GM23338 (cell line): ENCODE data around the gene SULT1A1. TPM values are rescaled to one million over a fixed set of nuclear protein-coding genes. Genes with fewer than 3 reads are reported as not detected.

Source experiments
- ATAC-seq: fragments of 200-7000 bp; cut with Tn5 transposase; 3 replicates; pipeline ENCODE4 v1.9.1; 2020
- DNase-seq: peaks from one replicate; pipeline ENCODE4 v3.0.0-alpha.2; 2015; ENCODE audit warnings: low spot score
- H2AFZ ChIP-seq: fragments of 200-600 bp; sonication (generic); 2 replicates; pipeline ENCODE4 v1.8.0; 2016; ENCODE audit warnings: antibody characterized with exemption, mild to moderate bottlenecking, moderate library complexity
- H3F3A ChIP-seq: fragments of 200-600 bp; sonication (generic); replicated peaks from 2 replicates; pipeline ENCODE4 v1.8.0; 2017; ENCODE audit warnings: antibody characterized with exemption, mixed run types, low read depth
- H3K27ac ChIP-seq: fragments of 200-600 bp; sonication (generic); 2 replicates; pipeline ENCODE4 v1.6.1; 2016; ENCODE audit warnings: low read depth
- H3K27me3 ChIP-seq: fragments of 200-600 bp; sonication (generic); 2 replicates; pipeline ENCODE4 v1.8.0; 2016; ENCODE audit warnings: mild to moderate bottlenecking, mixed run types, moderate library complexity; ENCODE audit not compliant: insufficient read depth
- H3K36me3 ChIP-seq: fragments of 200-600 bp; sonication (generic); 2 replicates; pipeline ENCODE4 v1.8.0; 2016; ENCODE audit warnings: mild to moderate bottlenecking; ENCODE audit not compliant: insufficient read depth
- H3K4me1 ChIP-seq: fragments of 200-600 bp; sonication (generic); 2 replicates; pipeline ENCODE4 v1.8.0; 2016; ENCODE audit warnings: mild to moderate bottlenecking, moderate library complexity; ENCODE audit not compliant: insufficient read depth
- H3K4me2 ChIP-seq: fragments of 200-600 bp; sonication (generic); 2 replicates; pipeline ENCODE4 v1.7.1; 2017; ENCODE audit warnings: mixed run types
- H3K4me3 ChIP-seq: fragments of 200-600 bp; sonication (generic); 2 replicates; pipeline ENCODE4 v1.6.1; 2016; ENCODE audit warnings: mixed run types
- H3K79me2 ChIP-seq: fragments of 200-600 bp; sonication (generic); replicated peaks from 2 replicates; pipeline ENCODE4 v1.8.0; 2017; ENCODE audit warnings: mild to moderate bottlenecking; ENCODE audit not compliant: insufficient read depth
- H3K9me2 ChIP-seq: fragments of 200-600 bp; sonication (generic); 2 replicates; pipeline ENCODE4 v1.8.0; 2017; ENCODE audit not compliant: insufficient read depth
- H4K20me1 ChIP-seq: fragments of 200-600 bp; sonication (generic); replicated peaks from 2 replicates; pipeline ENCODE4 v1.8.0; 2017; ENCODE audit warnings: mild to moderate bottlenecking; ENCODE audit not compliant: insufficient read depth
- H3K27ac Mint-ChIP-seq: 2 replicates; pipeline ENCODE4 v1.8.0; 2020; ENCODE audit warnings: inconsistent platforms, mild to moderate bottlenecking, moderate library complexity, mixed read lengths
- H3K27me3 Mint-ChIP-seq: 3 replicates; pipeline ENCODE4 v1.8.0; 2022; ENCODE audit warnings: low read depth, mild to moderate bottlenecking, moderate library complexity, mixed read lengths, inconsistent platforms; ENCODE audit not compliant: insufficient read depth, poor library complexity
- H3K36me3 Mint-ChIP-seq: 3 replicates; pipeline ENCODE4 v1.8.0; 2021; ENCODE audit warnings: low read depth, mild to moderate bottlenecking, inconsistent platforms, moderate library complexity, mixed read lengths
- H3K4me1 Mint-ChIP-seq: 3 replicates; pipeline ENCODE4 v1.8.0; 2020; ENCODE audit warnings: mild to moderate bottlenecking, inconsistent platforms, mixed read lengths
- H3K4me3 Mint-ChIP-seq: 3 replicates; pipeline ENCODE4 v1.8.0; 2021; ENCODE audit warnings: moderate library complexity, mild to moderate bottlenecking, inconsistent platforms, mixed read lengths
- H3K9me3 Mint-ChIP-seq: 3 replicates; pipeline ENCODE4 v1.8.0; 2020; ENCODE audit warnings: moderate library complexity, mild to moderate bottlenecking, inconsistent platforms, mixed read lengths
- CREB1 ChIP-seq: fragments of 250-450 bp; sonication (Bioruptor Pico); IDR thresholded peaks from 2 replicates; pipeline ENCODE4 v1.5.0; 2020; ENCODE audit warnings: low read depth, mild to moderate bottlenecking, moderate library complexity
- EZH2 ChIP-seq: fragments of 200-600 bp; sonication (generic); IDR thresholded peaks from one replicate; pipeline ENCODE4 v1.8.0; 2017; ENCODE audit warnings: antibody characterized with exemption, mild to moderate bottlenecking, low read depth; ENCODE audit not compliant: unreplicated experiment
- EZH2phosphoT487 ChIP-seq: fragments of 200-600 bp; sonication (generic); IDR thresholded peaks from one replicate; pipeline ENCODE4 v1.8.1; 2018; ENCODE audit warnings: antibody characterized with exemption; ENCODE audit not compliant: unreplicated experiment
- JUNB ChIP-seq: IDR thresholded peaks from one replicate; pipeline ENCODE4 v1.6.1; 2016; ENCODE audit warnings: antibody characterized with exemption; ENCODE audit not compliant: unreplicated experiment
- NANOG ChIP-seq: IDR thresholded peaks from 2 replicates; pipeline ENCODE4 v1.6.1; 2016; ENCODE audit warnings: antibody characterized with exemption, borderline replicate concordance
- POLR2AphosphoS5 ChIP-seq: IDR thresholded peaks from 2 replicates; pipeline ENCODE4 v1.6.1; 2016; ENCODE audit warnings: antibody characterized with exemption, low read depth
- STAT1 ChIP-seq: IDR thresholded peaks from one replicate; pipeline ENCODE4 v1.6.1; 2016; ENCODE audit warnings: antibody characterized with exemption; ENCODE audit not compliant: unreplicated experiment
- ZNF331 ChIP-seq: fragments of 250-450 bp; sonication (Bioruptor Pico); IDR thresholded peaks from 2 replicates; pipeline ENCODE4 v1.5.0; 2020; ENCODE audit warnings: low read depth, mild to moderate bottlenecking, moderate library complexity
- polyA plus RNA-seq: library from polyadenylated mRNA; unstranded; fragments of >200 nt; fragmentation: Nextera tagmentation; extraction: Ambion mirVana; gene quantifications from 2 replicates; pipeline ENCODE4 v1.2.1, GENCODE V29; 2016
- total RNA-seq: library from RNA; depleted of rRNA; stranded (reverse); fragments of >200 nt; shearing (Covaris generic); gene quantifications from 2 replicates; pipeline ENCODE4 v1.2.3, GENCODE V29; 2014
- TF ChIP-seq, protein P1 (sequence below): fragments of 250-450 bp; sonication (Bioruptor Pico); IDR thresholded peaks from 2 replicates; pipeline ENCODE4 v1.5.0; 2020; ENCODE audit warnings: mild to moderate bottlenecking, moderate library complexity

Gene SULT1A1
- total and polyA plus RNA-seq, 2 experiments from 2014 or later, result 1.7 to 2.4 TPM

DNA sequence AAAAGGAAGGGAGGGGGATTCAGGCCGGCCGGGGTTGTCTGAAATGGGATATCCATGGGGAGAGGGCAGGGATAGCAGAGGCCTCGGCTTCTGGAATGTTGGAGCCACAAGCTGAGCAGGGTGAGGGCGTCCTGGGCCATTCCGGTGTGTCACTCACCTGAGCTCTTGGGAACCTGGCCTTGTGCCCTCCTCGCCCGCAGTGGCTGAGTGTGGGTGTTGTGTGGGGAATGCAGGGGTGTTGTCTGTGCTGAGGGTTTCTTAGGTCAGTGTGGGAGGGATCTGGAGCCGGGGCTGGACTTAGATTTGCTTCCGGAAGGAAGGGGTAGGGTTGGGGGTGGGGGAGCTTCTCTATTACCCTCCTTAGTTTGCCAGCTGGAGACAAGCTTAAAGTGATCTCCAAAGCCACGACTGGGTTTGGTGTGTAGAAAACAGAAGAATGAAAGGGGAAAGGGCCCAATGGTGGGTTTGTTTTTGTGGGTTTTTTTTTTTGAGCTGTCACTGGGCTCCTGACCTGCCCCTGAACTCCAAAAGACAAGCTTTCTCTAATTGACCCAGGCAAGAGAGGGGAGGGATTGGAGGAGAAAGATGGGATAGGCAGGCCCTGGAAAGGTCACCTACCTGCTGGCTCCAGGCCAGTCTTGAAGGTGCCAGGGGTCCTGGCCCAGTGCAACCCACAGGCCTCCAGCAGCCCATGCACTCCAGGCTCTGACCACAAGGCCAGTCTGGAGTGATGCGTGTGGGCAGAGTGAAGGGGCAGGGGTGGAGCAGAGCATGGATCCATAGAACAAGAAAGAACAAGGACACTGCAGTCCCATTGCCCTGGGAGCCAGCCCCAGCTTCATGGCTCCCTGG, 12.8 kb downstream of the SULT1A1 start, which contains the start of gene SULT1A2:
Gene SULT1A2, minus strand, starts transcription at position 211 of the 852 bp plus-strand sequence. CDS start 1,120 bp downstream, outside the sequence.
- no peak within 1 kb of the TSS for H3K27ac ChIP-seq
- H3K4me1 ChIP-seq, result peaks cover 4% of the 10 kb centered on the region; the same call in 1 of the 2 replicates
- no peak within 1 kb of the TSS for H3K4me3 ChIP-seq
- DNase-seq, result peak; percentile 48
- no peaks in the 10 kb centered on the region for H3K36me3 Mint-ChIP-seq
- H3K4me1 Mint-ChIP-seq, result peaks cover 21% of the 10 kb centered on the region
- no peaks in the 10 kb centered on the region; the same call in 1 of the 2 replicates for H3K9me2 ChIP-seq
- H3K27me3 ChIP-seq, result no peaks in the 10 kb centered on the region
- H2AFZ ChIP-seq, result 0 out of 2 replicates have a peak within 1 kb of the TSS, but pooled peaks have one; percentile 78
- H3K27ac Mint-ChIP-seq, result peak within 1 kb of the TSS; percentile 83; the same call in 1 of the 2 replicates
- TF ChIP-seq JUNB, result no peak
- no peak for TF ChIP-seq STAT1
- no peak for TF ChIP-seq EZH2phosphoT487
- TF ChIP-seq ZNF331 (CRISPR knock-in tag), result no peak
- TF ChIP-seq POLR2AphosphoS5, result no peak
- no peak for TF ChIP-seq EZH2
- no peak for TF ChIP-seq CREB1
- TF ChIP-seq, protein P1, sequence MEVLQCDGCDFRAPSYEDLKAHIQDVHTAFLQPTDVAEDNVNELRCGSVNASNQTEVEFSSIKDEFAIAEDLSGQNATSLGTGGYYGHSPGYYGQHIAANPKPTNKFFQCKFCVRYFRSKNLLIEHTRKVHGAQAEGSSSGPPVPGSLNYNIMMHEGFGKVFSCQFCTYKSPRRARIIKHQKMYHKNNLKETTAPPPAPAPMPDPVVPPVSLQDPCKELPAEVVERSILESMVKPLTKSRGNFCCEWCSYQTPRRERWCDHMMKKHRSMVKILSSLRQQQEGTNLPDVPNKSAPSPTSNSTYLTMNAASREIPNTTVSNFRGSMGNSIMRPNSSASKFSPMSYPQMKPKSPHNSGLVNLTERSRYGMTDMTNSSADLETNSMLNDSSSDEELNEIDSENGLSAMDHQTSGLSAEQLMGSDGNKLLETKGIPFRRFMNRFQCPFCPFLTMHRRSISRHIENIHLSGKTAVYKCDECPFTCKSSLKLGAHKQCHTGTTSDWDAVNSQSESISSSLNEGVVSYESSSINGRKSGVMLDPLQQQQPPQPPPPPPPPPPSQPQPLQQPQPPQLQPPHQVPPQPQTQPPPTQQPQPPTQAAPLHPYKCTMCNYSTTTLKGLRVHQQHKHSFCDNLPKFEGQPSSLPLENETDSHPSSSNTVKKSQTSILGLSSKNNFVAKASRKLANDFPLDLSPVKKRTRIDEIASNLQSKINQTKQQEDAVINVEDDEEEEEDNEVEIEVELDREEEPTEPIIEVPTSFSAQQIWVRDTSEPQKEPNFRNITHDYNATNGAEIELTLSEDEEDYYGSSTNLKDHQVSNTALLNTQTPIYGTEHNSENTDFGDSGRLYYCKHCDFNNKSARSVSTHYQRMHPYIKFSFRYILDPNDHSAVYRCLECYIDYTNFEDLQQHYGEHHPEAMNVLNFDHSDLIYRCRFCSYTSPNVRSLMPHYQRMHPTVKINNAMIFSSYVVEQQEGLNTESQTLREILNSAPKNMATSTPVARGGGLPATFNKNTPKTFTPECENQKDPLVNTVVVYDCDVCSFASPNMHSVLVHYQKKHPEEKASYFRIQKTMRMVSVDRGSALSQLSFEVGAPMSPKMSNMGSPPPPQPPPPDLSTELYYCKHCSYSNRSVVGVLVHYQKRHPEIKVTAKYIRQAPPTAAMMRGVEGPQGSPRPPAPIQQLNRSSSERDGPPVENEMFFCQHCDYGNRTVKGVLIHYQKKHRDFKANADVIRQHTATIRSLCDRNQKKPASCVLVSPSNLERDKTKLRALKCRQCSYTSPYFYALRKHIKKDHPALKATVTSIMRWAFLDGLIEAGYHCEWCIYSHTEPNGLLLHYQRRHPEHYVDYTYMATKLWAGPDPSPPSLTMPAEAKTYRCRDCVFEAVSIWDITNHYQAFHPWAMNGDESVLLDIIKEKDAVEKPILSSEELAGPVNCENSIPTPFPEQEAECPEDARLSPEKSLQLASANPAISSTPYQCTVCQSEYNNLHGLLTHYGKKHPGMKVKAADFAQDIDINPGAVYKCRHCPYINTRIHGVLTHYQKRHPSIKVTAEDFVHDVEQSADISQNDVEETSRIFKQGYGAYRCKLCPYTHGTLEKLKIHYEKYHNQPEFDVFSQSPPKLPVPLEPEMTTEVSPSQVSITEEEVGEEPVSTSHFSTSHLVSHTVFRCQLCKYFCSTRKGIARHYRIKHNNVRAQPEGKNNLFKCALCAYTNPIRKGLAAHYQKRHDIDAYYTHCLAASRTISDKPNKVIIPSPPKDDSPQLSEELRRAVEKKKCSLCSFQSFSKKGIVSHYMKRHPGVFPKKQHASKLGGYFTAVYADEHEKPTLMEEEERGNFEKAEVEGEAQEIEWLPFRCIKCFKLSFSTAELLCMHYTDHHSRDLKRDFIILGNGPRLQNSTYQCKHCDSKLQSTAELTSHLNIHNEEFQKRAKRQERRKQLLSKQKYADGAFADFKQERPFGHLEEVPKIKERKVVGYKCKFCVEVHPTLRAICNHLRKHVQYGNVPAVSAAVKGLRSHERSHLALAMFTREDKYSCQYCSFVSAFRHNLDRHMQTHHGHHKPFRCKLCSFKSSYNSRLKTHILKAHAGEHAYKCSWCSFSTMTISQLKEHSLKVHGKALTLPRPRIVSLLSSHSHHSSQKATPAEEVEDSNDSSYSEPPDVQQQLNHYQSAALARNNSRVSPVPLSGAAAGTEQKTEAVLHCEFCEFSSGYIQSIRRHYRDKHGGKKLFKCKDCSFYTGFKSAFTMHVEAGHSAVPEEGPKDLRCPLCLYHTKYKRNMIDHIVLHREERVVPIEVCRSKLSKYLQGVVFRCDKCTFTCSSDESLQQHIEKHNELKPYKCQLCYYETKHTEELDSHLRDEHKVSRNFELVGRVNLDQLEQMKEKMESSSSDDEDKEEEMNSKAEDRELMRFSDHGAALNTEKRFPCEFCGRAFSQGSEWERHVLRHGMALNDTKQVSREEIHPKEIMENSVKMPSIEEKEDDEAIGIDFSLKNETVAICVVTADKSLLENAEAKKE (CRISPR knock-in tag), result no peak
- no peak for TF ChIP-seq NANOG
- H3K36me3 ChIP-seq, result no peaks in the 10 kb centered on the region
- H3K9me3 Mint-ChIP-seq, result no peaks in the 10 kb centered on the region
- ATAC-seq, result peak; percentile 18
- no peaks in the 10 kb centered on the region for H3F3A ChIP-seq
- no peak within 1 kb of the TSS for H3K4me2 ChIP-seq
- no peak within 1 kb of the TSS for H3K4me3 Mint-ChIP-seq
- H4K20me1 ChIP-seq, result no peaks in the 10 kb centered on the region
- no peaks in the 10 kb centered on the region for H3K79me2 ChIP-seq
- H3K27me3 Mint-ChIP-seq, result peaks cover 9% of the 10 kb centered on the region
